ENCODE measurements around the gene CEP290. TPM values are rescaled to one million over a fixed set of nuclear protein-coding genes. Genes with fewer than 3 reads are reported as not detected.

The CEP290 gene
- total and polyA plus RNA-seq, 2 experiments from 2014 or later: 12.1 to 17.0 TPM

GRCh38 chr12:88111074-88111652, 30.7 kb downstream of the CEP290 start:
- H3K27ac ChIP-seq: no peak overlapping the region
- no peaks in the 10 kb centered on the region for H3K9me2 ChIP-seq (replicated peaks; ENCODE audit: insufficient read depth)
- peak overlapping the region; percentile 47 for H2AFZ ChIP-seq
- no peaks in the 10 kb centered on the region for H3K9me3 ChIP-seq (ENCODE audit: low read depth)
- TF ChIP-seq EZH2 (IDR thresholded peaks at IDR 0.05; ENCODE audit: borderline replicate concordance) (no peak), CTCF (IDR thresholded peaks at IDR 0.05; ENCODE audit: poor library complexity) (peak; percentile 60)
- peak overlapping the region; percentile 65 for H3K4me2 ChIP-seq
- H3K79me2 ChIP-seq: no peaks in the 10 kb centered on the region
- no peaks in the 10 kb centered on the region for H3K27me3 ChIP-seq
- H3K36me3 ChIP-seq (replicated peaks; ENCODE audit: insufficient read depth, low read depth): no peaks in the 10 kb centered on the region
- 35% methylated on average over 1 of the region's 1 CpG for WGBS (ENCODE audit: low lambda C conversion rate, missing lambda C conversion rate)
- DNase-seq (ENCODE audit: low spot score): peak; percentile 44
- no peaks in the 10 kb centered on the region for H4K20me1 ChIP-seq (ENCODE audit: insufficient read depth, poor library complexity, severe bottlenecking)
- H3K4me1 ChIP-seq (ENCODE audit: insufficient read depth): no peaks in the 10 kb centered on the region
- H3K4me3 ChIP-seq: no peak overlapping the region

GRCh38 chr12:88108021-88108420, 33.9 kb downstream of the CEP290 start:
- Histone ChIP-seq H3K79me2 (no peaks in the 10 kb centered on the region), H3K4me3 (no peak overlapping the region), H3K9me2 (replicated peaks; ENCODE audit: insufficient read depth) (no peaks in the 10 kb centered on the region), H3K9me3 (ENCODE audit: low read depth) (no peaks in the 10 kb centered on the region), H3K27ac (no peak overlapping the region), H4K20me1 (ENCODE audit: insufficient read depth, poor library complexity, severe bottlenecking) (no peaks in the 10 kb centered on the region), H3K4me1 (ENCODE audit: insufficient read depth) (no peaks in the 10 kb centered on the region), H3K36me3 (replicated peaks; ENCODE audit: insufficient read depth, low read depth) (no peaks in the 10 kb centered on the region), H3K4me2 (no peak overlapping the region), H3K27me3 (no peaks in the 10 kb centered on the region), H2AFZ (no peak overlapping the region)
- WGBS (ENCODE audit: low lambda C conversion rate, missing lambda C conversion rate): 98% methylated on average over 2 of the region's 2 CpGs
- no peak for DNase-seq (ENCODE audit: low spot score)
- TF ChIP-seq EZH2phosphoT487 (IDR thresholded peaks at IDR 0.05; ENCODE audit: low read depth, severe bottlenecking, unreplicated experiment) (no peak), CTCF (IDR thresholded peaks at IDR 0.05; ENCODE audit: poor library complexity) (no peak), EZH2 (IDR thresholded peaks at IDR 0.05; ENCODE audit: borderline replicate concordance) (no peak)

DNA sequence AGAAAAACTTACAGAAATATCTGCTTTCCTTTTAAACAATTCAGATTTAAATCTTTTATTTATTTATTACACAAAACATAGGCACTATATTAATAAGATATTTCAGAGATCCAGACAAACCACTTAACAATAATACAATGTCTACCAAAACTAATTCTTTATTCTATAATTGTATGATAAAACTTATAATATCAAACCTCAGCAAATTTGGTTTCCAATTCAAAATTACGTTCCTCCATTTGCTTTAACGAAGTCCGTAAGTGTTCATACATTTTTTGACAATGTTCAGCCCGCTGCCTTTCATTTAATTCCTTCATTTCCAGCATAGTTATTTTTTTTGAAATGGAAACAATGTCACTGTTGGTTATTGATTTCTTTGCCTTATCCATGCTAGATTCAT, 48.3 kb downstream of the CEP290 start:
- TF ChIP-seq CTCF (IDR thresholded peaks at IDR 0.05; ENCODE audit: poor library complexity): no peak
- no peak for TF ChIP-seq EZH2 (IDR thresholded peaks at IDR 0.05; ENCODE audit: borderline replicate concordance)
- TF ChIP-seq EZH2phosphoT487 (IDR thresholded peaks at IDR 0.05; ENCODE audit: low read depth, severe bottlenecking, unreplicated experiment): no peak
- H4K20me1 ChIP-seq (ENCODE audit: insufficient read depth, poor library complexity, severe bottlenecking): no peaks in the 10 kb centered on the region
- DNase-seq (ENCODE audit: low spot score): no peak
- no peak overlapping the region for H3K27ac ChIP-seq
- H3K27me3 ChIP-seq: no peaks in the 10 kb centered on the region
- no peaks in the 10 kb centered on the region for H3K9me2 ChIP-seq (replicated peaks; ENCODE audit: insufficient read depth)
- no peak overlapping the region for H3K4me2 ChIP-seq
- no peaks in the 10 kb centered on the region for H3K4me1 ChIP-seq (ENCODE audit: insufficient read depth)
- H3K36me3 ChIP-seq (replicated peaks; ENCODE audit: insufficient read depth, low read depth): no peaks in the 10 kb centered on the region
- H2AFZ ChIP-seq: no peak overlapping the region
- no peaks in the 10 kb centered on the region for H3K9me3 ChIP-seq (ENCODE audit: low read depth)
- 99% methylated on average over 4 of the region's 4 CpGs for WGBS (ENCODE audit: low lambda C conversion rate, missing lambda C conversion rate)
- no peak overlapping the region for H3K4me3 ChIP-seq
- H3K79me2 ChIP-seq: no peaks in the 10 kb centered on the region

- H3K9me2 ChIP-seq (replicated peaks; ENCODE audit: insufficient read depth): no peaks in the 10 kb centered on the region
- no peaks in the 10 kb centered on the region for H4K20me1 ChIP-seq (ENCODE audit: insufficient read depth, poor library complexity, severe bottlenecking)
- H3K36me3 ChIP-seq (replicated peaks; ENCODE audit: insufficient read depth, low read depth): no peaks in the 10 kb centered on the region
- no peaks in the 10 kb centered on the region for H3K9me3 ChIP-seq (ENCODE audit: low read depth)
- no peak overlapping the region for H3K4me2 ChIP-seq
- no peak for TF ChIP-seq EZH2 (IDR thresholded peaks at IDR 0.05; ENCODE audit: borderline replicate concordance)
- TF ChIP-seq EZH2phosphoT487 (IDR thresholded peaks at IDR 0.05; ENCODE audit: low read depth, severe bottlenecking, unreplicated experiment): no peak
- no peak for TF ChIP-seq CTCF (IDR thresholded peaks at IDR 0.05; ENCODE audit: poor library complexity)
- DNase-seq (ENCODE audit: low spot score): no peak
- H2AFZ ChIP-seq: no peak overlapping the region
- no peaks in the 10 kb centered on the region for H3K4me1 ChIP-seq (ENCODE audit: insufficient read depth)
- no peaks in the 10 kb centered on the region for H3K27me3 ChIP-seq
- no peaks in the 10 kb centered on the region for H3K79me2 ChIP-seq
- H3K27ac ChIP-seq: no peak overlapping the region
- H3K4me3 ChIP-seq: no peak overlapping the region
Measured at GRCh38 chr12:88092771-88093170, 49.1 kb downstream of the CEP290 start.

Data from hepatocyte (in vitro differentiated cells).